Right lobe of liver (tissue), 6 donors: ENCODE results near the gene GALNT10. TPM values are rescaled to one million over a fixed set of nuclear protein-coding genes. Genes with fewer than 3 reads are reported as not detected.
"Not testable (repeated sequence)": the region's sequence is repeated elsewhere in the genome, so short reads cannot be mapped to it uniquely, and the experiment has no call there.

Source experiments
- ATAC-seq, 4 donors: fragments of 200-7000 bp; cut with Tn5 transposase; one replicate each; pipeline ENCODE4 v1.9.1; 2020; ENCODE audit warnings: mild to moderate bottlenecking in 4 of 4, moderate library complexity in 4 of 4
- DNase-seq, 3 donors: peaks; one replicate each; pipeline ENCODE4 v3.0.0-alpha.2; 2020
- H3K27ac ChIP-seq, 3 donors: fragments of 200-600 bp; one replicate each; pipeline ENCODE4 v1.8.0; 2022
- H3K27me3 ChIP-seq, 2 donors: fragments of 200-600 bp; one replicate each; pipeline ENCODE4 v1.8.0; 2022
- H3K36me3 ChIP-seq, 4 donors: fragments of 200-600 bp; sonication (generic) in 1 of 4; one replicate each; pipeline versions ENCODE4 v1.5.1 to v1.8.0; 2017 to 2022; ENCODE audit warnings: control low read depth in 1 of 4
- H3K4me1 ChIP-seq, 4 donors: fragments of 200-600 bp; sonication (generic) in 1 of 4; one replicate each; pipeline versions ENCODE4 v1.5.1 to v1.8.0; 2017 to 2022; ENCODE audit warnings: control low read depth in 1 of 4
- H3K4me3 ChIP-seq, 3 donors: fragments of 200-600 bp; one replicate each; pipeline ENCODE4 v1.8.0; 2022
- H3K9me3 ChIP-seq, 4 donors: fragments of 200-600 bp; sonication (generic) in 1 of 4; one replicate each; pipeline versions ENCODE4 v1.5.1 to v1.8.0; 2017 to 2022; ENCODE audit warnings: control low read depth in 1 of 4
- POLR2A ChIP-seq: fragments of 450-650 bp; IDR thresholded peaks from one replicate; pipeline ENCODE4 v1.6.1; 2017; ENCODE audit warnings: antibody characterized with exemption, mild to moderate bottlenecking
- WGBS: methylation state at CpG from one replicate; pipeline ENCODE4 v1.1.6; 2018; ENCODE audit warnings: low coverage, low lambda C conversion rate; ENCODE audit not compliant: insufficient coverage; ENCODE audit errors: missing lambda C conversion rate; 5-methylcytosine and 5-hydroxymethylcytosine counted together
- intact Hi-C, 2 donors: fragments of 100-400 bp; cut with DNase I; formaldehyde crosslinking; loops; one replicate each; pipeline versions ENCODE4 v1.11.2 to v1.14.1; 2022
- total RNA-seq, 6 experiments: library from RNA; depleted of rRNA in 2 of 6; stranded (reverse); fragments of >200 nt in 2 of 6; fragmentation: NEBNext Ultra II Directional in 3 of 6; extraction: Animal tissue kit (Norgen Biotek cat#: 25700) in 3 of 6; gene quantifications; one replicate each; pipeline versions ENCODE4 v1.1.0 to v1.2.4, GENCODE V29; 2016 to 2023
- TF ChIP-seq, protein P1 (sequence below), 4 donors: fragments of 200-600 bp in 3 of 4; fragments of 450-650 bp in 1 of 4; IDR thresholded peaks; one replicate each; pipeline versions ENCODE4 v1.5.1 to v1.8.0; 2016 to 2022; ENCODE audit warnings: antibody characterized with exemption in 4 of 4, mild to moderate bottlenecking in 2 of 4
- donor health status: DM: no; HTN: yes; CAD: no.
- donor health status: DM: no; HTN: no; CAD: no.
- donor health status: DM: no; HTN: no; CAD: no.
- donor health status: DM: no; HTN: yes; CAD: no.
- donor health status: DM: no; HTN: yes; CAD: no.

Gene GALNT10
- total RNA-seq, 6 experiments from 2014 or later: 4.0 to 9.7 (median 7.1) TPM

DNA sequence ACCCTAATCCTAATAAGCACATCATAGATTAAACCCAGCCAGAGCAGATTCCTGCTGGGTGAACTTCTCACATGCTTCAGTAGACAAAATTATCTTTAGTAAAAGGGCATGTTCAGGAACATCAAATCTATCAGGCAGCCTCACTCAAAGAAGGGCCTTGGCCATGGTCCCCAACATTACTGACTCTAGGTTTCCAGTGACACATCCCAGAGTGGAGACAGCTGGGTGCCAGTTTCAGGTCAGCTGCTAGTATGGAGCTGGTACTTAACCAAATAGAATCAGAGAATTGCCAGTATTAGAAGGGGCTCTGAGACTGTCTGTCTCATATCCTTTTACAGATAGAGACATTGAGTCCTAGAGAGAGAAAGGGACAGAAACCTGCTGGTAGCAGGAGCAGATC lies 44.1 kb upstream of the GALNT10 start:
- no peaks in the 10 kb centered on the region for H3K9me3 ChIP-seq
- TF ChIP-seq POLR2A: no peak
- TF ChIP-seq, protein P1, sequence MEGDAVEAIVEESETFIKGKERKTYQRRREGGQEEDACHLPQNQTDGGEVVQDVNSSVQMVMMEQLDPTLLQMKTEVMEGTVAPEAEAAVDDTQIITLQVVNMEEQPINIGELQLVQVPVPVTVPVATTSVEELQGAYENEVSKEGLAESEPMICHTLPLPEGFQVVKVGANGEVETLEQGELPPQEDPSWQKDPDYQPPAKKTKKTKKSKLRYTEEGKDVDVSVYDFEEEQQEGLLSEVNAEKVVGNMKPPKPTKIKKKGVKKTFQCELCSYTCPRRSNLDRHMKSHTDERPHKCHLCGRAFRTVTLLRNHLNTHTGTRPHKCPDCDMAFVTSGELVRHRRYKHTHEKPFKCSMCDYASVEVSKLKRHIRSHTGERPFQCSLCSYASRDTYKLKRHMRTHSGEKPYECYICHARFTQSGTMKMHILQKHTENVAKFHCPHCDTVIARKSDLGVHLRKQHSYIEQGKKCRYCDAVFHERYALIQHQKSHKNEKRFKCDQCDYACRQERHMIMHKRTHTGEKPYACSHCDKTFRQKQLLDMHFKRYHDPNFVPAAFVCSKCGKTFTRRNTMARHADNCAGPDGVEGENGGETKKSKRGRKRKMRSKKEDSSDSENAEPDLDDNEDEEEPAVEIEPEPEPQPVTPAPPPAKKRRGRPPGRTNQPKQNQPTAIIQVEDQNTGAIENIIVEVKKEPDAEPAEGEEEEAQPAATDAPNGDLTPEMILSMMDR (IDR thresholded peaks at IDR 0.05): no peak
- H3K36me3 ChIP-seq: no peaks in the 10 kb centered on the region
- ATAC-seq (no peak), DNase-seq (no peak)
- H3K4me3 ChIP-seq: no peak overlapping the region
- H3K27me3 ChIP-seq: no peaks in the 10 kb centered on the region
- no peak overlapping the region for H3K27ac ChIP-seq
- intact Hi-C loops: no loop called here
- no peaks in the 10 kb centered on the region for H3K4me1 ChIP-seq

DNA sequence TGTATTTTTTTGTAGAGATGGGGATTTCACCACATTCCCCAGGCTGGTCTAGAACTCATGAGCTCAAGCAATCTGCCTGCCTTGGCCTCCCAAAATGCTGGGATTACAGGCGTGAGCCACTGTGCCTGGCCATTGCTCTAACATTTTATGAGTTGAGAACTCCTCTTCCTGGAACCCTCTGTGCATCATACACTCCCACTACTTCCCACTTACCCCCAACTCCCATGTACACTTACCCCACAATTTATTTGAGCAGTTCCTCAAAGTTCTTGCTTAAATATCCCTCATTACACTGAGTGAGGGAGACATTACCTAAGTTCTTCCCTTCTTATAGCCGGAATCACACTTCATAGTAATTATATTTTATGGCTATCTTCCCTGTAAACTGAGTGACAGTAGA lies 42.9 kb upstream of the GALNT10 start:
- H3K9me3 ChIP-seq: no peaks in the 10 kb centered on the region
- ATAC-seq: no peak
- no peaks in the 10 kb centered on the region for H3K4me1 ChIP-seq
- no peak for TF ChIP-seq POLR2A
- TF ChIP-seq, protein P1 (IDR thresholded peaks at IDR 0.05): no peak
- no peaks in the 10 kb centered on the region for H3K36me3 ChIP-seq
- H3K4me3 ChIP-seq: no peak overlapping the region
- H3K27ac ChIP-seq: no peak overlapping the region
- WGBS: 76% methylated on average over 2 of the region's 2 CpGs
- H3K27me3 ChIP-seq: no peaks in the 10 kb centered on the region
- intact Hi-C loops: no loop called here
- no peak for DNase-seq

DNA sequence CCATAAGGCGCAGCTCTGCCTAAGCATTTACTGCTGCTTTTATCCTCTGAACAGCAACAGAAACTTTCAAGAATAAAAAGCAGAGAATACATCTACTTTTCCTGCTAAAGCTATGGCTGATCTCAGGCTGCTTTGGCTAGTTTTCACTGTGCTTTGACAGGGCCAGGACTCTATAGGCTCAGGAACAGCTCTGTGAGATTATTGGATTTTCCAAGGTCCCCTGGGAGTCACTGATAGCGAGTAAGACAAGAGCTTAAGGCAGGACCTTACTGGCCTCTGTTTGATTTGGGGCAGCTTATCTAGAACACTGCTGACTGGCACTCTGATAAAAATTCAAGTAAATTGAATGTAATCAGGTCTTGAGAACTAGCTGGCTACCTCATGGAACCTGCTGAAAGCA lies 40.1 kb upstream of the GALNT10 start:
- H3K4me3 ChIP-seq, H3K27ac ChIP-seq, DNase-seq, H3K9me3 ChIP-seq, ATAC-seq, H3K36me3 ChIP-seq, intact Hi-C loops, H3K4me1 ChIP-seq, H3K27me3 ChIP-seq: not testable (repeated sequence)
- WGBS: 92% methylated on average over 2 of the region's 2 CpGs

DNA sequence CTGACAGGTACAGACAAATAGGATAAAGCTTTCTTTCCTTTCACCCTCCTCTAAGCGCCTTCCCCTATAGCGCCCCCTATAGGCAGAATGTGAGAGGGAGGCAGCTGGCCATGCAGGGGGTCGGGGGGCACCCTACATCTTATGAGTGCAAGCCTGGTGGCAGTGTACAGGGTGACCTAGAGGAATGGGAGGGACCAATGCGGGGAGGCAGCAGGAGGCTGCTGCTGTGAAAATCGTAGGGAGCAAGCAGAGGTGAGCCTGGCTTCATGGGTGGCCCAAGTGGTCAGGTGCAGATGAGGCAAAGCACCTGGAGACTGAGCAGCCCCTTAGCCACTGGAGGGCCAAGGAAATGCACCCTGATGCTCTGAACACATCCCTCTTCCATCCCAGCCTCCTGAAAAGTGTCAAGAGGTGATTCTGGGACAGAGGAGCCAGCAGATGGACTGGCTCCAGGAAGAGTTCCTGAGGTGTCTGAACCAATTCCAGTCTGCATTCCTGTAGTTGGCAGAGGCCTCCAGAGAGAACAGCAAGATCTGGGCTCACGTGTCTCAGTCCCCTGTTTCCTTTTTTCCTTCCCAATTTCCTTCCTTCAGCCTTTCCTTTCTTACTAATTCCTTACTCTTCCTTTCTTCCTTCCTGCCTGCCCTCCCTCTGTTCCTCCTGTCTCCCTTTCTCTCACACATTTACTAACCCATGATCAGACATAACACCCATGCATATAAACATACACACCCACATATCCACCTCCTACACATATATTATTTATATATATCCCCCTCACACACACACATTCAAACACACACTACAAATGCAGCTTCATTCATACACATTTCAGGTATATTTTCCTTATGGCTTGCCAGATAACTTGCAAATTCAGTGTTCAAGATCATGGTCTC lies 32.8 kb upstream of the GALNT10 start:
- WGBS: 42% methylated on average over 4 of the region's 6 CpGs
- no peaks in the 10 kb centered on the region for H3K27me3 ChIP-seq
- no peaks in the 10 kb centered on the region for H3K9me3 ChIP-seq
- no peak overlapping the region for H3K4me3 ChIP-seq
- ATAC-seq (no peak), DNase-seq (no peak)
- intact Hi-C loops: no loop called here
- H3K4me1 ChIP-seq: no peaks in the 10 kb centered on the region
- no peak overlapping the region for H3K27ac ChIP-seq
- H3K36me3 ChIP-seq: no peaks in the 10 kb centered on the region
- TF ChIP-seq, protein P1 (IDR thresholded peaks at IDR 0.05): peak in 2 of 4 donors; percentile 13 to 28
- TF ChIP-seq POLR2A: no peak

DNA sequence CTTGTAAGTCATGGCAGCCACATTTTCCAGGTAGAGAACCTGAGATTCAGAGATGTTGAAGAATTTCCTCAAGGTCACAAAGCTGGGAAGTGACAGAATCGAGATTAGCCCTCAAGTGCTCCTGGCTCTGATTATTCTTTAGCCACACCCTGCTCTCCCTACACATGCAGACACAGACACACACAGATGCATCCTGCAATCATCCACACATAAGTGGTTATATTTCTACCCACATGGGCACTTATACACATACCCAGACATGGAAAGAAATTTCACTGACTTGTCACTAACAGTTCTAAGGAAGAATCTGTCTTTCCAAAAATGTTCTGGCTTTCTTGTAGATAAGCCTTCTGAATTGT lies 32.2 kb upstream of the GALNT10 start:
- no peaks in the 10 kb centered on the region for H3K27me3 ChIP-seq

More for the DNA sequence above, 32.2 kb upstream of the GALNT10 start:
- Histone ChIP-seq H3K27ac (no peak overlapping the region), H3K9me3 (no peaks in the 10 kb centered on the region), H3K4me1 (no peaks in the 10 kb centered on the region), H3K36me3 (no peaks in the 10 kb centered on the region), H3K4me3 (no peak overlapping the region)
- WGBS: 57% methylated on average over 1 of the region's 1 CpG
- no peak for ATAC-seq
- TF ChIP-seq, protein P1 (IDR thresholded peaks at IDR 0.05): no peak
- TF ChIP-seq POLR2A: no peak
- intact Hi-C loops: no loop called here
- DNase-seq: no peak
